HG02759 (cell line): ENCODE measurements around the gene FAM90A1.
"Not testable (repeated sequence)": the region's sequence is repeated elsewhere in the genome, so short reads cannot be mapped to it uniquely, and the experiment has no call there.

ENCODE experiments used
- ATAC-seq: cut with Tn5 transposase; IDR thresholded peaks from one replicate; pipeline ENCODE4 v1.9.1; 2021; ENCODE audit warnings: mild to moderate bottlenecking, moderate library complexity; ENCODE audit not compliant: unreplicated experiment

FAM90A1 gene

DNA sequence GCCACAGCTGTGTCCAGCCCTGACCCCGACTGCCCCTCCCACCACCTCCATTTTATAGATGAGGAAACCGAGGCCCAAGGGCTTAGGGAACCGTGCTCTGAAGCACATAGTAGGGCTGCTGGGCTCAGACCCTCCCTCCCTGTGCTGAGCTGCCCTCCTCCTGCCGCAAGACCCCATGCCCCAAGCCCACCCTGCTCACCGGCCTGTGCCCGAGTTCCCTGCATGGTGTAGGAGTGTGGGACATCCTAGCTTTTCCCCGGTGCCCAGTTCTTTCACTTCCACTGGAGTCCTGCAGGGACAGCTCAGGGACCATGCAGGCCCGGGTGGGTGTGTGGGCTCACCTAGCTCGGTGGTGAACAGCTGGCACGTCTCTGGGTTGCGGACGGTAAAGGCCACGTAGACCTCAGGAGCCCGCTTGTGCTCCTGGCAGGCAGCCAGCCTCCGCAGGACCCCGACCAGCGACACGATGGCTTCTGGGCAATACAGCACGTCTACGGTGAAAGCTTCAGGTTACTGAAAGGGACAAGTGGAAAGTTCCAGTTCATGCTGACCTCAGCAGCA, 6.6 kb upstream of the FAM90A1 start:
- not testable (repeated sequence) for ATAC-seq

- not testable (repeated sequence) for ATAC-seq
These were observed 6.0 kb upstream of the FAM90A1 start for GRCh38 chr12:8233300-8233855.

DNA sequence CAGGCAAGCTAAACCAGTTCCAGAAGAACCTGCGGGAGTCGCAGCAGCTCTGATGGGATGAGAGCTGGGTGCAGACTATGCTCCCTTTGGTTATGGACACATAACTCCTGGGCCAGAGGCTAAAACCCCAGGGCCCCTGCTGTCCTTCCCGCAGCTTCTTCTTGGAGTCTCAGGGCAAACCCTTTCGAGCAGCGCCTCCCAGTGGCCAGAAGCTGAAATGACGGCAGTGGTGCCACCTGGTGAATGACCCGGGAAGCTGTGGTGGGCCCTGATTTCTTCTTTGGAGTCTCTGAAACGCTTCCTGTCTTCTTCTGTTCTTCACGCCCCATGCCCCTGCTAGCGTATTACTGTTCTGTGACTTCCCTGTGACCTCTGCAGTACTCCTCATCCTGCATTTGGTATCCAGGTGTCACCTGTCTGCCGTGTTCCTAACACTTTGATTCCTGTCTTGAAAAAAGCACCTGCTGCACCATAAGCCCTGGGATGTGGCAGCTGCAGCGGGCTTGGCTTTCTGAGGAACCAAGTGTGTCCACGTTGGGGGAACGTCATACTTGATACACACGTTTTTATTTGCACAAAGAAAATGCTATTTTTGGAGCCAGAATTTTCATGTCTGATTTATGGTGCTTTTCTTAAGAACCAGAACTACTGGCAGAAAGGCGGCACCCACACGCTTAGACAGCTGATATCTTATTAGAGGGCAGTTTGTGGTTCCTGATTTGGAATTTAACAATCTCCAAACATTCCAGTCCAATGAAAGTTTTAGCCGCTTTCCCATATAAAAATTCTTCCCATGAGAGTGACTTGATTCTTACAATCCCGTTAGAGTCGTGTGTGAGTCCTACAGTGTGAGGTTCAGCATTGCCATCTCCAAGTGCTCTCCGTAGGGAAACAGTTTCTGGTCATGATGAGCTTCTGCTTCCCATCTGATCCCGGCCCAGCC, 4.5 kb upstream of the FAM90A1 start:
- not testable (repeated sequence) for ATAC-seq

DNA sequence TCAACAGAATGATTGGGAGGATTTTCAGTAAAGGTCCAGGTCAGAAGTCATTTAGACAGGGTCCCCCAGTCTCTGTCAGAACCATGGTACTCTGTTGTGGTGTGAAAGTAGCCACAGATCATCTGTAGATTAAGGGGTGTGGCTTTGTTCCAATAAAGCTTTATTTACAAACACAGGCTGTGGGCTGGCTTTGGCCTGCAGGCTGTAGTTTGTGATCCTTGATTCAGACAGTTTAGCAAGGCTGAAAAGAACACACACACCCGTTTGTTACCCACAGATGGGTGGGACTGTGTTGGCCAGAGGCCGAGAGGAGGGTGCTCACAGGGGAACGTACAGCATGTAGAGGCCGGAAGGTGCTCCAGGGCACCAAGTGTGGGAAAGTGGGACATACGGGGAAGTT, 3.6 kb upstream of the FAM90A1 start:
- not testable (repeated sequence) for ATAC-seq

GRCh38 chr12:8229486-8229885, 2.1 kb upstream of the FAM90A1 start:
- ATAC-seq: not testable (repeated sequence)

DNA sequence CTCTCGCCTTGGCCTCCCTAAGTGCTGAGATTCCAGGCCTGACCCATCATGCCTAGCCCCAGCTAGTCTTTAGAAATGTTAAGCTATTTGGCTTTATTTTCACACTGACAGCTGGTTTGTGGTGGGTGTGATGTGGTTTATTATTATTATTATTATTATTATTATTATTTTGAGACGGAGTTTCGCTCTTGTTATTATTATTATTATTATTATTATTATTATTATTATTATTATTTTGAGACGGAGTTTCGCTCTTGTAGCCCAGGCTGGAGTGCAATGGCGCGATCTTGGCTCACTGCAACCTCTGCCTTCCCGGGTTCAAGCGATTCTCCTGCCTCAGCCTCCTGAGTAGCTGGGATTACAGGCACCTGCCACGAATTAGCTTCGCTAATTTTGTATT, 1.2 kb upstream of the FAM90A1 start:
- ATAC-seq: not testable (repeated sequence)

GRCh38 chr12:8227732-8228077, 287 bp upstream of the FAM90A1 start:
- not testable (repeated sequence) for ATAC-seq

DNA sequence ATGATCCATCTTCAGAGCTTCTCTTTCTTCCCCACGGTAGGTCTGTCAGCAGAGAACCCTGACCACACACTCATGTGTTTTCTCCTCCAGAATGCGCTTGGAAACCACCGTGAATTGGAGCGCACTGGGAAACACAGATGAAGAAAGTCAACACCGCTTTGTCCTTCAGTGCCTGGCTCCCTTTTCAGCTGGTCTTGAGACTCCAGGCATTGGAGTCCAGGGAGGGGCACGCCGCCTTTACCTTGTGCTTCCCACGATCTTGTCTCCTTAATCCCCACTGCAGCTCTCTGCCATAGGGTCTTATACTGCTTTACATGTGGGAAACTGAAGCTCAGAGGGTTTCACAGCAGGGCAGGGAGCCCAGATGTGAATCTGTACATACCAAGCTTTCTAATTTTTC, 1.1 kb downstream of the FAM90A1 start:
- ATAC-seq: no peak

- ATAC-seq: not testable (repeated sequence)
These were observed 2.6 kb downstream of the FAM90A1 start for GRCh38 chr12:8224782-8225181.

DNA sequence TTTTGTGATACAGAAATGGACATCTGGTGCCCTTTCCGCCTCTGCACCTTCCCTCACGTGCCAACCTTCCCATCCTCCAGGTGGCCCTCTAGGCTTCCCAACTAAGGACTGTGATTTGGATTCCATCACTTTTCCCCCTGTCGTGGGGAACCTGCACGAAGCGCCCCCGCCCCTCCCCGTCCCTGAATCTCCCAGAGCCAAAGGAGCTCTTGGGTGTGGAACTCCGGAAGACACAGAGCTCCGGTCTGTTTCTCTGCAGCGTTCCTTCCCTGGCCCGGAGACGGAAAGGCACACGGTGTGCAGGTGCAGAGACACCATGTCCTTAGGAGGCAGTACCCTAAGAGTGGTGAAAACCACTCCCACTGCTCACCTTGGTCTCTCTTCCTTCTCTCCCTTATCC, 3.8 kb downstream of the FAM90A1 start:
- ATAC-seq: not testable (repeated sequence)

DNA sequence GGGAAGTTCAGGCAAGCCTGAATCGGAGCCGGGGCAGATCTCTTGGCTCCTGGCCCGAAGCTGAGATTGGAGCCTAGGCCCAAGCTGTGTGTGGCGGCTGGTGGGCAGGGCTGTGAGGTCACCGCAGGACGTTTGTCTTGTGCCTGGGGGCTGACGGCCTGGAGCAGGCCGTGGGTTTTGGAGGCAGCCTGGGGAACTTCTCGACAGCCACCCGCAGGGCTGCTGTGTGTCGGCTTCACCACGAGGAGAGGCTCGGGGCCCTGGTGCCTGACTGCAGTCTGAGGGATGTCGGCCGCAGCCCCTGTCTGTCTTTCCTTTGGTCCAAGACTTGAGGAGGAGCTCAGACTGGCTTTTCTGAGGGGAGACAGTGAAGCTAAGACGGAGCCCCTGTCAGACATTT, 5.1 kb downstream of the FAM90A1 start:
- not testable (repeated sequence) for ATAC-seq

- not testable (repeated sequence) for ATAC-seq
These were observed 5.6 kb downstream of the FAM90A1 start for GRCh38 chr12:8221844-8222243.

- ATAC-seq: not testable (repeated sequence)
These were observed 6.0 kb downstream of the FAM90A1 start for GRCh38 chr12:8221375-8221774.

DNA sequence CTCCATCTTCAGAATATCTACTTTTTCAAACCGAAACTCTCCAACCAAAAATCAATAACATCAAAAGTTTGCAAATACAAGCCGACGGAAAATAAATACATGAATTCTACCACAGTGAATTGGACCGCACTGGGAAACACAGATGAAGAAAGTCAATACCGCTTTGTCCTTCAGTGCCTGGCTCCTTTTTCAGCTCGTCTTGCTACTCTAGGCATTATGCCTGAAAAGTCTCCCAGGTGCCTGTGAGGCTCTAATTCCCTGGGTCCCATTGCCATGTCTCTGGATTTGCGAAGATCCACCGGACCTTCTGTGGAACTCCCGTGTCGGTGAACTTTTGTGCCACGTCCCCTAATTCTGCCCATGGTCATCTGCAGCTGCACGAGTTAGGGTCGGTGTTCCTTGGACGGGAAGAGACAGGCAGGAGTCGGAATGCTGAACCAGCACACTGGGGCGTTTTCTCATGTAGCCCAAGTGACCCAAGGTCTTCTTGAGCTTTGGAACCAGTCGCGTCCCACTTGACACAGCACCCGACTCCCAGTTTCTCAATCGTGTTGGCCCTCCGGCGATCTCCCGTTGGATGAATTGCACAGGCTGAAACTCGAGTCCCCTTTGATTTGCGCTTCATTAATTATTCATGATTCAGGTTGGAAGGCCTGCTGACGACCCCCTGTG, 8.6 kb downstream of the FAM90A1 start:
- not testable (repeated sequence) for ATAC-seq

- ATAC-seq: not testable (repeated sequence)
These were observed 29.6 kb downstream of the FAM90A1 start for GRCh38 chr12:8197685-8198308.

DNA sequence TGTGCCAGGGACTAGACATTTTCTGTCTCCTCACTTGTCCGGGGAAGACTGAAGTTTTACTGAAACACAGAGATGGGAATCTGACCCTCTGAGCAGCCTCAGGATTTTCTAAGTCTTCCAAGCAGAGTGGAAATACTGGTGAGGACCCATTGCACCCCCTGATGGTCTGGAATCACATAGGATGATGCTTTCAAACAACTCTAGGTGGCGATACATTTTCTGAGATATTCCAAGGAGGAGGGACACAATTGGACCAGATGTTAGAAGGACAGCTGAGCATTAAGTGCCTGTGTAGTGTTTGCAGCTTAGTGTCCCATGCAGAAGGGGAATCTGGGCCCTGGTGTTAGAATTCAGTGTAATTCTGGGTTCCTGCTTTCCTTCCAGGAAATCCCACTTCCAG, 39.3 kb downstream of the FAM90A1 start:
- not testable (repeated sequence) for ATAC-seq

DNA sequence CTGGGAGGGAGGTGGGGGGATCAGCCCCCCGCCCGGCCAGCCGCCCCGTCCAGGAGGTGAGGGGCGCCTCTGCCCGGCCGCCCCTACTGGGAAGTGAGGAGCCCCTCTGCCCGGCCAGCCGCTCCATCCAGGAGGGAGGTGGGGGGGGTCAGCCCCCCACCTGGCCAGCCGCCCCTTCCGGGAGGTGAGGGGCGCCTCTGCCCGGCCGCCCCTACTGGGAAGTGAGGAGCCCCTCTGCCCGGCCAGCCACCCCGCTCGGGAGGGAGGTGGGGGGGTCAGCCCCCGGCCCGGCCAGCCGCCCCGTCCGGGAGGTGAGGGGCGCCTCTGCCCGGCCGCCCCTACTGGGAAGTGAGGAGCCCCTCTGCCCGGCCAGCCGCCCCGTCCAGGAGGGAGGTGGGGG, 43.2 kb downstream of the FAM90A1 start:
- ATAC-seq: not testable (repeated sequence)

DNA sequence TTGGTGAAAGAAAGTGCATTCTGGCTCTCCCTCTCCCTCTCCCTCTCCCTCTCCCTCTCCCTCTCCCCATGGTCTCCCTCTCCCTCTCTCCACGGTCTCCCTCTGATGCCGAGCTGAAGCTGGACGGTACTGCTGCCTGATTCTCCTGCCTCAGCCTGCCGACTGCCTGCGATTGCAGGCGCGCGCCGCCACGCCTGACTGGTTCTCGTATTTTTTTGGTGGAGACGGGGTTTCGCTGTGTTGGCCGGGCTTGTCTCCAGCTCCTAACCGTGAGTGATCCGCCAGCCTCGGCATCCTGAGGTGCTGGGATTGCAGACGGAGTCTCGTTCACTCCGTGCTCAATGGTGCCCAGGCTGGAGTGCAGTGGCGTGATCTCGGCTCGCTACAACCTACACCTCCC, 44.1 kb downstream of the FAM90A1 start:
- not testable (repeated sequence) for ATAC-seq

- ATAC-seq: not testable (repeated sequence)
These were observed 44.5 kb downstream of the FAM90A1 start for GRCh38 chr12:8182923-8183322.

DNA sequence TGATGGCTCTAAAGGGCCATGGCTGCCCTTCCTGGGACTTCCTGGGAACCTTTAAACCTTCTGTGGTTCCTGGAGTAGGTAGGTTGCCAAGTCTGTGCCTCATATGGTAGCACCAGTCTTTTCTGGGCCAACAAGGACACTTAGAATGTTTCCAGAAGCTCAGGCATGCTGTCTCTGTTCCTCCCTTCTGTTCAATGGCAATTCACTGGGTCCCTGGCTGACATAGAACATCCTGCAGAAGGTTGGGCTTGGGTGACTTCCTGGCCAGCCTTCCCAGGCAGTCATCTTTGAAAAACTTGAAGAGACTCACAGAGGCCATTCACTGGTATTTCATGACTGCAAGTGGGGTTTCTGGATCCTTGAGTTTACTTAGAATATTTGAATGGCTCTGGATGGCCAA, 46.1 kb downstream of the FAM90A1 start:
- not testable (repeated sequence) for ATAC-seq
